GM21381 (cell line): ENCODE results near the gene LRP6.

Experiments used
- ATAC-seq: cut with Tn5 transposase; IDR thresholded peaks from one replicate; pipeline ENCODE4 v1.9.1; 2021; ENCODE audit warnings: mild to moderate bottlenecking, moderate library complexity; ENCODE audit not compliant: unreplicated experiment

Gene LRP6

GRCh38 chr12:12216349-12217017, 50.4 kb downstream of the LRP6 start:
- ATAC-seq = no peak

- no peak for ATAC-seq
These were observed 52.2 kb downstream of the LRP6 start for GRCh38 chr12:12214635-12215131.

- ATAC-seq = no peak
These were observed 52.6 kb downstream of the LRP6 start for GRCh38 chr12:12214201-12214600.

GRCh38 chr12:12212769-12213168, 54.1 kb downstream of the LRP6 start:
- no peak for ATAC-seq

- ATAC-seq = no peak
These were observed 55.9 kb downstream of the LRP6 start for GRCh38 chr12:12210983-12211382.

GRCh38 chr12:12210416-12210815, 56.4 kb downstream of the LRP6 start:
- ATAC-seq = no peak

- ATAC-seq = no peak
These were observed 57.2 kb downstream of the LRP6 start for GRCh38 chr12:12209675-12210074.

- ATAC-seq = no peak
These were observed 57.8 kb downstream of the LRP6 start for GRCh38 chr12:12209043-12209442.

GRCh38 chr12:12207746-12208145, 59.1 kb downstream of the LRP6 start:
- no peak for ATAC-seq

GRCh38 chr12:12206776-12207388, 60.0 kb downstream of the LRP6 start:
- no peak for ATAC-seq

GRCh38 chr12:12202747-12203146, 64.1 kb downstream of the LRP6 start:
- no peak for ATAC-seq

GRCh38 chr12:12202105-12202504, 64.7 kb downstream of the LRP6 start:
- no peak for ATAC-seq

GRCh38 chr12:12201274-12201758, 65.5 kb downstream of the LRP6 start:
- ATAC-seq = no peak

GRCh38 chr12:12200363-12200762, 66.5 kb downstream of the LRP6 start:
- ATAC-seq = no peak

- ATAC-seq = no peak
These were observed 68.7 kb downstream of the LRP6 start for GRCh38 chr12:12198124-12198523.

- ATAC-seq = no peak
These were observed 69.7 kb downstream of the LRP6 start for GRCh38 chr12:12197128-12197527.

- ATAC-seq = no peak
These were observed 71.3 kb downstream of the LRP6 start for GRCh38 chr12:12195516-12195915.

GRCh38 chr12:12195081-12195480, 71.8 kb downstream of the LRP6 start:
- ATAC-seq = no peak

GRCh38 chr12:12194206-12194605, 72.6 kb downstream of the LRP6 start:
- ATAC-seq = no peak

- no peak for ATAC-seq
These were observed 75.8 kb downstream of the LRP6 start for GRCh38 chr12:12191008-12191407.

GRCh38 chr12:12190087-12190809, 76.6 kb downstream of the LRP6 start:
- no peak for ATAC-seq

GRCh38 chr12:12185414-12185813, 81.4 kb downstream of the LRP6 start:
- ATAC-seq = no peak
